HCT116 (cell line): ENCODE data around the gene HSD17B13.

Source experiments
- CEBPB ChIP-seq: IDR thresholded peaks from 2 replicates; pipeline ENCODE4 v1.6.1; 2012; ENCODE audit warnings: low read depth
- CTCF ChIP-seq, 3 experiments: fragments of 200-600 bp in 1 of 3; sonication (generic) in 1 of 3; IDR thresholded peaks in 2 of 3; conservative IDR thresholded peaks in 1 of 3; 2 replicates each; pipeline ENCODE4 v1.5.1; 2012 to 2017; ENCODE audit warnings: low read depth in 2 of 3, low read length in 2 of 3, antibody characterized with exemption in 1 of 3, borderline replicate concordance in 1 of 3, control low read depth in 1 of 3, mild to moderate bottlenecking in 1 of 3, mixed read lengths in 1 of 3, mixed run types in 1 of 3, moderate library complexity in 1 of 3; ENCODE audit not compliant: insufficient read depth in 1 of 3
- EZH2 ChIP-seq: fragments of 200-600 bp; sonication (generic); IDR thresholded peaks from 2 replicates; pipeline ENCODE4 v1.6.1; 2017; ENCODE audit warnings: antibody characterized with exemption, mixed run types
- JUND ChIP-seq: IDR thresholded peaks from 2 replicates; pipeline ENCODE4 v1.6.1; 2012
- MAX ChIP-seq: IDR thresholded peaks from 2 replicates; pipeline ENCODE4 v1.6.1; 2012
- POLR2A ChIP-seq: IDR thresholded peaks from 2 replicates; pipeline ENCODE4 v1.7.0; 2011; ENCODE audit warnings: borderline replicate concordance; ENCODE audit not compliant: insufficient read depth, insufficient read length; ENCODE audit errors: extremely low read depth
- POLR2AphosphoS5 ChIP-seq: IDR thresholded peaks from 2 replicates; pipeline ENCODE4 v1.6.1; 2011; ENCODE audit warnings: mild to moderate bottlenecking, low read depth, low read length, moderate library complexity
- RAD21 ChIP-seq: IDR thresholded peaks from 2 replicates; pipeline ENCODE4 v1.6.1; 2012; ENCODE audit warnings: low read depth, mild to moderate bottlenecking
- REST ChIP-seq: IDR thresholded peaks from 2 replicates; pipeline ENCODE4 v1.6.1; 2012; ENCODE audit warnings: low read depth
- ZNF274 ChIP-seq: fragments of 200-500 bp; sonication (Bioruptor generic); IDR thresholded peaks from 2 replicates; pipeline ENCODE4 v1.6.1; 2014; ENCODE audit warnings: mild to moderate bottlenecking, low read depth, low read length, inconsistent platforms

- TF ChIP-seq CEBPB: no peak
- TF ChIP-seq POLR2AphosphoS5: no peak
- TF ChIP-seq EZH2: no peak
- TF ChIP-seq RAD21: no peak
- no peak for TF ChIP-seq POLR2A
- TF ChIP-seq ZNF274: no peak
- TF ChIP-seq MAX: no peak
- TF ChIP-seq CTCF (IDR thresholded peaks at IDR 0.05 in 2 of 3, conservative IDR thresholded peaks at IDR 0.05 in 1 of 3; ENCODE audit: borderline replicate concordance in 1 of 3, insufficient read depth in 1 of 3, low read depth in 2 of 3, low read length in 2 of 3): no peak
- TF ChIP-seq REST: no peak
- TF ChIP-seq JUND: no peak
These were observed 17.8 kb downstream of the HSD17B13 start for GRCh38 chr4:87304745-87305432.
